Endothelial cell (in vitro differentiated cells): ENCODE measurements around the gene MNX1. TPM values are rescaled to one million over a fixed set of nuclear protein-coding genes. Genes with fewer than 3 reads are reported as not detected.

Experiments
- DNase-seq: peaks from one replicate; pipeline ENCODE4 v3.0.0; 2021; ENCODE audit warnings: low spot score
- H3K27ac Mint-ChIP-seq: one replicate; pipeline ENCODE4 v1.8.0; 2021; ENCODE audit warnings: mixed read lengths, inconsistent platforms; ENCODE audit not compliant: unreplicated experiment
- H3K27me3 Mint-ChIP-seq: one replicate; pipeline ENCODE4 v1.8.0; 2021; ENCODE audit warnings: mild to moderate bottlenecking, moderate library complexity, mixed read lengths, inconsistent platforms; ENCODE audit not compliant: unreplicated experiment
- H3K36me3 Mint-ChIP-seq: one replicate; pipeline ENCODE4 v1.8.0; 2021; ENCODE audit warnings: mild to moderate bottlenecking, low read depth, mixed read lengths, inconsistent platforms; ENCODE audit not compliant: unreplicated experiment
- H3K4me1 Mint-ChIP-seq: one replicate; pipeline ENCODE4 v1.8.0; 2021; ENCODE audit warnings: mild to moderate bottlenecking, mixed read lengths, inconsistent platforms; ENCODE audit not compliant: unreplicated experiment
- H3K4me3 Mint-ChIP-seq: one replicate; pipeline ENCODE4 v1.8.0; 2021; ENCODE audit warnings: mild to moderate bottlenecking, mixed read lengths, inconsistent platforms; ENCODE audit not compliant: unreplicated experiment
- H3K9me3 Mint-ChIP-seq: one replicate; pipeline ENCODE4 v1.8.0; 2021; ENCODE audit warnings: mixed read lengths, inconsistent platforms; ENCODE audit not compliant: unreplicated experiment
- CTCF ChIP-seq: fragments of 200-600 bp; sonication (generic); IDR thresholded peaks from one replicate; pipeline ENCODE4 v1.5.0; 2021; ENCODE audit warnings: antibody characterized with exemption; ENCODE audit not compliant: unreplicated experiment
- total RNA-seq: library from RNA; stranded (reverse); fragmentation: NEBNext Ultra II Directional; extraction: Animal tissue kit (Norgen Biotek cat#: 25700); gene quantifications from one replicate; pipeline ENCODE4 v1.2.1, GENCODE V29; 2021; ENCODE audit not compliant: unreplicated experiment

The MNX1 gene
- total RNA-seq, 1 donor from 2014 or later: 3.8 TPM

DNA sequence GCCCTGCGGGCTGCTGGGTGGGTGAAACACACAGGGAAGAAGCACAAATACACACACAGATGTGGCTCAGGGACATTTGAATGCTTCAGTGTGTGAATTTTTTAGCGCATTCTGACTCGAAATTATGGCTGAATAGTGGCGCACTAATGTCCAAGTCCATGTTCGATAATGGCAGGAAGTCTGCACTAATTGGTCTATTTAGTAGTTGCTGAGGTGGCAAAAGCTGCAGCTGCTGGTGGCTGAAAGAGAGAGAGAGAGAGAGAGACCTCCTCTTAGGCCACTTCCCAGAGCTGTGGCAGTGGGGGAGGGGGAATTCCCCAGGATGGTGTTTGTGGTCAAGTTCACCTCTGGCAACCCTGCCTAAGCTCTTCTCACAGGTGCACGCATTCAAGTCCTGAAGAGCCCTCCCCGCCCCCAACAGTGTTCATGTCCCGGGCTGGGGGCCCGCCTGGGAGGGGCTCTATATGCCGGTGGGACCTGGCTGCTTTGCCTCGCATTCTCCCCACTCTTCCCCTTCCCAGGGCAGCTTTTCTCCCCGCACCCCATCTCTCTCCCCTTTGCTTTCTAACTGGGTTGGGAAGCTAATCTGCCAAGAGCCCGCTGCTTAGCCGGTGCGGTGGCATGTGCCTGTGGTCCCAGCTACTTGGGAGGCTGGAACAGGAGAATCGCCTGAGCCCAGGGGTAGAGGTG is 6.0 kb upstream of the MNX1 start:
- no peak for DNase-seq
- H3K9me3 Mint-ChIP-seq: no peaks in the 10 kb centered on the region
- H3K27me3 Mint-ChIP-seq: peaks cover 38% of the 10 kb centered on the region
- TF ChIP-seq CTCF: no peak
- H3K27ac Mint-ChIP-seq: no peak overlapping the region
- H3K4me3 Mint-ChIP-seq: no peak overlapping the region
- no peaks in the 10 kb centered on the region for H3K36me3 Mint-ChIP-seq
- peaks cover 28% of the 10 kb centered on the region for H3K4me1 Mint-ChIP-seq

DNA sequence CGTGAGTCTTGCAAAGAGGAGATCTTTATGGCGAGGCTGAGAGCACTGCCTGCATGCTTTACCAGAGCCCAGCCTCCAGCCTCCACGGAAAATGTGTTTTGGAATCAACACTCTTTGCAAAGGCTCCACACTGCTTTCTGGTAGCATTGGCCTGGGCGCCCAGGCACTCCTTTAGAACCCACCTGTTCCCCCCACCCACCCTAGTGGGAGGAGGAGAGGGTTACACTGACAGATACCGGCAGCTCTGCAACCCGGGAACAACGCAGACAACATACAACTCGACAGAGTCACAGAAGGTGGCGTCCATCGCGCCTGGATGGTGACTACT is 5.5 kb upstream of the MNX1 start:
- DNase-seq: no peak
- Mint-ChIP-seq H3K36me3 (no peaks in the 10 kb centered on the region), H3K4me3 (no peak overlapping the region)

DNA sequence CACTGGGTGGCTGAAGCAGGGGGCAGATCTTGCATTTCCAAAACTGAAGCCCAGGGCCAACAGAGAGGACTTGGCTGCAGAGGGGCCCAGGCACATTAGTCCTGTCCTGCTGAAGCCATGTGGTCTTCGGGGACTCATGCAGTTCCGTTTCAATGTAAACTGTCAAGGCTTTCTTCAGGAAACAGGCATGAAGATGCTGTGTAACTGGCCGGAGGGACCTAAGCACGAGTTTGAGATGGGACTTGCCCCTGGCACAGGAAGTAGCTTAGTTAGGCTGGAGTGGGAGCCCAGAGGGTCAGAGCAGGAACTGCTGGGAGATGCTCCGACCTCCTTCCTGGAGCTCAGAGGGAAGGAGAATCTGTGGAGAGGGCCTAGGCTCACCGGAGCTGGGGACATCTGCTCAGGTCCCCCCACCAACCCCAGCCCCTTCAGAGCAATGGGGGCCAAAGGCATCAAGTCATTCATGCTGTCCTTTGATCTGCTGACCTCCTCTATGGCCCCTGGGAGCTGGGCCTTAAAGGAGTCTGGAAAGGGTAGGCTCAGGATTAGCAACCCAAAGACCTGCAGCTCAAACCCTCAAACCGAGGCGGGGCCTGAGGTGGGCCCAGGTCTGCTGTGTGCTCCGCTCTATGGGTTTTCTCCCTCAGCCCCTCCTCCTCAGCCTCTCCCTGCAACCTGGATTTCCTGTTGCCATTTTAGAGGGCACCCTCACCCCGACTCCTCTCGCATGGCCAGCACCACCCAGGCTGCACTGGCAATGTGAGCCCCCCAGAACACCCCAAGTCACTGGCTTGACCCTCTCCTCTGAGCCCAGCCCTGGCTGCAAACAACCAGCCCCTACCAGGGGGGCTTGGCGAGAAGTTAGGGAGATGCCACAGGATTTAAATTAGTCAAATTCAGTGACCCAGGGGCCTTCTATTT is 4.4 kb upstream of the MNX1 start:
- Mint-ChIP-seq H3K36me3 (no peaks in the 10 kb centered on the region), H3K9me3 (no peaks in the 10 kb centered on the region), H3K4me3 (no peak overlapping the region), H3K27ac (no peak overlapping the region), H3K27me3 (peaks cover 36% of the 10 kb centered on the region), H3K4me1 (peaks cover 29% of the 10 kb centered on the region)
- no peak for DNase-seq
- TF ChIP-seq CTCF: no peak

More for the DNA sequence above, 5.5 kb upstream of the MNX1 start:
- no peaks in the 10 kb centered on the region for H3K9me3 Mint-ChIP-seq
- no peak for TF ChIP-seq CTCF
- peaks cover 41% of the 10 kb centered on the region for H3K27me3 Mint-ChIP-seq
- no peak overlapping the region for H3K27ac Mint-ChIP-seq
- H3K4me1 Mint-ChIP-seq: peaks cover 29% of the 10 kb centered on the region

DNA sequence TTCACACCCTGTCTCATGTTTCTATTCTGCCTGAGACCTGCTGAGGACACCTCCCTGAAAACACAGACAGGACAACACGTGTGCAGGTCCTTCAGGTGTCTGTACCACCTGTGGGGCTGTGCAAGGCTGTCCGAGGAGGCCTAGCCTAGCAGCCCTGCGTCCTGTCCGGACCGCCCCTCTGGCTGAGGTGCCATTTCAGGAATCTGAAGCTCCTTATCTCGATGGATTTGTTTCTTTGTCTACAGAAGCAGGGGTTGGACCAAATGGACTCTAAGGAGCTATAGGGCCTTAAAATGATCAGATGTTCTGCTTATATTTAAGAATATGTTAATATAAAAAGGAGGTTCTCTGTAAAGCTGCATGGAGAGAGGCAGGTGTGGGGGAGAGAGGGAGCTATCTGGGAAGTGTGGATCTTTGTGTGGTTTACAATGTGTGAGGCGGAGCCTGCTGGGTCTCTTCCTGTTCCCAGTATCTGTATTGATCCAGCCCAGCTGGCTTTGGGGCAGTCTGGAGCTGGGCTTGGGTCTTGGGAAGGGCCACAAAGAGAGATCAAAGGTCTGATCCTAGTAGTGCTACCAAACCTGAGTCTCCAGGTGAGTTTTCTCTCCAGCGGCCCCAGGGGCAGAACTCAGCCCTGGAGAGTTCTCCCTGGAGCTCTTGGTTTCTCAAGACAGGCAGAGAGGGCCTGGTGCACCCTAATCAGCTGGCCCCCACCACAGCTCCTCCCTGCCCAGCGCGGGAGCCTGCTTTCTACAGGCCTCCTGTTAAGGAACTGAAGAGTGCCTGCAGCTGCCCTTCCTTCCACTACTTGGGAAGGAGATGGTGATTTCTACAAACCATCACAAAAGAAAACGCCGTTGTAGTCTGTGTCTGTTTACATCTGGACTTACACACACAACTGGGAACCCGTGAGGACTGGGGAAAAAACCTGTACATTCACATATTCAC is 3.4 kb upstream of the MNX1 start:
- no peaks in the 10 kb centered on the region for H3K36me3 Mint-ChIP-seq
- no peak for TF ChIP-seq CTCF
- no peak overlapping the region for H3K27ac Mint-ChIP-seq
- peaks cover 31% of the 10 kb centered on the region for H3K27me3 Mint-ChIP-seq
- H3K4me3 Mint-ChIP-seq: no peak overlapping the region
- peaks cover 30% of the 10 kb centered on the region for H3K4me1 Mint-ChIP-seq
- no peak for DNase-seq
- H3K9me3 Mint-ChIP-seq: no peaks in the 10 kb centered on the region
